IPS DF 4.7 (cell line): ENCODE results near the gene COQ8B.

Experiments
- DNase-seq: peaks from one replicate; pipeline ENCODE4 v3.0.0-alpha.2; 2013; ENCODE audit warnings: low spot score; ENCODE audit errors: extremely low read depth

The COQ8B gene

DNA sequence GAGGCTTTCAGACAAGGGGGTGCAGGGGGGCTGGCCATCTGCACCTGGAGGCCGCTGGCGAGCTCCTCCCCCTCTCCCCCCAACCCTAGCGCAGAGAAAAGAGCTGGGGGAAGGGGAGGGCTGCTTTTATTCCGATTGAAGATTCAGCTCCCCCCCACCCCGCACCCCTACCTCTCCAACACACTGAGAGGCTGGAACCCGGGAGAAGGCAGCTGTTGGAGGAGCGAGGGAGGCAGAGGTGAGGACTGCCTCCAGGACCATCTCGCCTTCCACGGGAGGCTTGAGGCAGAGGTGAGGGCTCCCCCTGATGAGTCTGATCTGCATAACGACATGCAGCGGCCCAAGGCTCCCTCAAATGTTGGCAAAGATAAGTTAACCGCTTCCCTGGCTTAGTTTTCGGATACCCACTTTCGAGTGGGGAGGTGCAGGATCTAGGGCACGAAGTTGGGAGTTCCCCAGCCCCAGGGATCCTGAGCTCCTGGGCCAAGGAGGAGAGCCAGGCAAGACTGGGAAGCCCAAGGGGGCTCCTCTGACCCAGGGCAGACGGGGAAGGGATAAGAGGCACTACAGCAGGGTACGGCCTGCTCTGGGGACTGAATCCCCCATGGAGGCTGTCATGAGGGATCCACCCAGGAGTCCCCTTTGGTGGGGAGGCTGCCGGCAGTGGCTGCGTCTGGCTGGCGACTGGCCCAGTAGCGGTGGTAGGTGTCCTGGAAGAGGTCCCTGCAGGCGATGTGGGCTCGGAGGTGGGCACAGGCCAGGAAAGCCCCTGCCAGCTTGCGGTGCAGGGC lies 25.1 kb downstream of the COQ8B start:
- no peak for DNase-seq

DNA sequence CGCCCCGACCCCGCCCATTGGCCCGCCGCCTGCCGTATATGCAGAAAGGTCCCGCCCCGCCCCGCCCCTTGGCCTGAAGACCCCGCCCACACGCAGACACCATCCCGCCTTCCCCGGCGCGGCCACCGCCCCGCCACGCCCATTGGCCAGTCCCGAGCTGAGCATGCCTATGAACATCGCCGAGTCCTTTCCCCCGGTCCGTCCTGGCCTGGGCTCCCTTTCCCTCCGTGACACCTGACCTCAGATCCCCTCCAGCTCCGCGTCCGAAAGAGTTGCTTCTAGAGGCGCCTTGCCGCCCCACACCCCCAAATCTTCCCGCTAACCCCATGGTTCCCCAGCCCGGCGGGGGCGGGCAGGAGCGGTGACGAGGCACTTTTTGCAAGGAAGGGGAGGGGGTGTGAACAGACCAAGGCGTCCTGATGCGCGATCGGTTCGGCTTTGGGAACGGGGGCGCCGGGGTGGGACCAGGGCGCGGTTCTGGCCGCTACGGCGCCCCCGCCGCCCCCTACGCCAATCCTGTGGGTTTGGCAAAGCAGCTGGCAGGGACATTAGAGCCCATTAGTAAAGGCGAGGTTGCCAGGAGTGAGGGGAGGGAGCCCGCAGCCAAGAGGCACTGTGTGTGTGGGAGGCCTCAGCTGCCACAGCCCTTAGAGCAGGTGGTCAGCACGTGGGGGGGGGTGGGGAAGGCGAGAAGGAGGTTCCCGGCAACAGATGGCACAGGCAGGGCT lies 25.8 kb downstream of the COQ8B start:
- no peak for DNase-seq

DNA sequence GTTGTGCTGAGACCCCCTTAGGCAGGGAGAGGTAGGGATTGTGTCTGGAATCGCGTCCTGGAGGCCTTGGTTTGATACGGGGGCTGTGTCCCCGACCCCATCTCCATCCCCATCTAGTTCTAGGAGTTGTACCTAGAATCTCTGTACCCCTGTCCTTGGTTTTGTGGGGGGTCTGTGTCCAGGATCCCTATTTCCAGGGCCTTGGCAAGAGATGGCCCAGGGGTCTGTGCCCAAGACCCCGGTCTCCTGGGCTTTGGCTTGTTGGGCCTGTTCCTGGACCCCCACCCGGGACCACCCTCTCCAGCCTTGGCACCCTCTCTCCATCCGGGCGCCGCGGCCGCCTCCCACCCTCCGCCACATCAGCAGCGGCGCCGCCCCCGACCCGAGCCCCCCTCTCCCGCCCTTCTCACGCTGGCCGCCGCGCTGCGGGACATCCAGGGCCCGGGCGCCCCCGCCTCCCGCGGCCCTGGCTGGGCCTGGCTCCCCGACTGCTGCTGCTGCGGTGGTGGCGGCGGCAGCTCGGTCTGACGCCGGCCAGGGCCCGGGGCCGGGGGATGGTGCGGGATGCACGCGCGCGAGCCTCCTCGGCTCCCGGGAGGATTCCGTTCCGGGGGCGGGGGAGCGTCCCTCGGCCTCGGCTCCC lies 26.5 kb downstream of the COQ8B start, which contains the start of gene NUMBL:
NUMBL (minus strand) TSS at position 602 of the 643 bp plus-strand sequence; CDS start at position 434, 168 bp downstream.
- DNase-seq = no peak

DNA sequence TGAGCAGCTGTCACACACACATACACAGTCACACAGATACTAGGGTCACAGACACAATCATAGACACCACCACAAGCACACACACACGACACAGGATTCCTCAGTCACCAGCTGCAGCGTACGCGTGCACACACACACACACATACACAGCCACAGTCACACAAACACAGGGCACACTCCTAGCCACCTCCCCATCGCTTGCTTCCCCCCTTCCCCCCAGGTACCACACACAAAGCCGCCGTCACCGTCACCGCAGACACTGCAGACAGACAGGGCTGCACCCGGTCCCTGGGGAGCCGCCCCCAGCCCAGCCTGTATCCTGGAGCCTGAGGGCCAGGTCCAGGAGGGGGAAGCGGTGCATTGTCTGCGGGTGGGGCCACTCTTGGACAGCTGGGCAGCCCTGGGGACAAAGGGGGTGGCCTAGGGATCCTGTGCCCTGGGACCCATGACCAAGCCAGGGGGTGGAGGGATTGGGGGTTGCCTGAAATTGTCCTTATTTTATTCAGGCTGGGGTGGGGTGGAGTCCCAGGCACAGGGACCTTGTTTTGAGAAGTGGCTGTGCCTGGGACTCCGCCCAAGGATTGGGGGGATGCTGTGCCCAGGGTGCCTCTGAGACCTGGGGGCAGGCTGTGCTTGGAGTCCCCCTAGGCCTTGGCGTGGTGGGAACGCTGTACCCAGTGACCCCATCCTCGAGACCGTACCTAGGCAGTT lies 27.2 kb downstream of the COQ8B start:
- no peak for DNase-seq

DNA sequence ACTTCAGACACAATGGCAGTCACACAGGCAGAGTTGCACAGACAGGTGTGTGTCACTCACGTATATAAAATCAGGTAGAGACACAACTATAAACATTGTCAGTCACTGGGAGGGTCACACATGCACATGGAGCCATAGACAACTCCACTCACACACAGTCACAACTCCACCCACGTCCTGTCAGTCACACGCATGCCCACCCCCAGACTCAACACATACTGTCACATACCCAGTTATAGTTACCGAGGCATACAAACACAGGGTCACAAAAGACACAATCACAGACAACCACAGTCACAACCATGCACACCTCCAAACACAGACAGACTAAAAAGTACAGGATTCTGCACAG lies 27.7 kb downstream of the COQ8B start:
- no peak for DNase-seq

DNA sequence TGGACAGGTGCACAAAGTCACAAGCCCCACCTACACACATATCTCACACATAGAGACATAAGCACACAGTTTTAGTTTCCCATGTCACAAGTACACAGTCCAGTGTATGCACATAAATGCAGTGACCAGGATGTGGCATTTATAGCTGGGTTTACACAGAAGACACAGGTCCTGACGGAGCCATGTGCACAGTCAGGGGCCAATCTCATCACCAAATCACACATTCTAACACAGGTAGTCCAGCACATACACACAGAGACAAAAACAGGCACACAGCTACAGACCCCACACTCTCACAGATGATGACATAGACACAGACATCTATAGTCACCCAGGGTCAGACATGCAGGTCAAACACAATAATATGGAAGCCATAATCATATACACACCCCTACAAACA lies 28.4 kb downstream of the COQ8B start:
- DNase-seq = no peak

DNA sequence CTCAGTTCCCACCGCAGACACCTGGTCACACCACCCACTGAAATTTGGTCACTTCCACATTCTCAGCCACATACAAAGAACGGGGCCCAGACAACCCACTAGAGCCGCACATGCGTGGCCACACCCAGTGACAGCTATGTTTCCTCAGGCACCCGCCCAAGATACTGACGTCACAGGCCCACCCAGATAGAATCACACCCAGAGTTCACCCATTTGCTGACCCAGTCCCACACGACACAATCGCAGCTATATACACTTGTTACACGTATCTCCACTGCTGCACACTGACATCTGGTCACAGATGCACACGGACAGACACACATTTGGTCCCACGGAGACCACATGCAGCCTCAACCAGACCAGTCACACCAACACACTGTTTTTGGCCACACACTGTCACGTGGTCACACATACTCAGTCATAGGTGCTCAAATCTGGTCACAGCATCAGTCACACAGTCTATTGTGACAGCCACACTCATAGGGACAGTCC lies 29.1 kb downstream of the COQ8B start:
- no peak for DNase-seq

DNA sequence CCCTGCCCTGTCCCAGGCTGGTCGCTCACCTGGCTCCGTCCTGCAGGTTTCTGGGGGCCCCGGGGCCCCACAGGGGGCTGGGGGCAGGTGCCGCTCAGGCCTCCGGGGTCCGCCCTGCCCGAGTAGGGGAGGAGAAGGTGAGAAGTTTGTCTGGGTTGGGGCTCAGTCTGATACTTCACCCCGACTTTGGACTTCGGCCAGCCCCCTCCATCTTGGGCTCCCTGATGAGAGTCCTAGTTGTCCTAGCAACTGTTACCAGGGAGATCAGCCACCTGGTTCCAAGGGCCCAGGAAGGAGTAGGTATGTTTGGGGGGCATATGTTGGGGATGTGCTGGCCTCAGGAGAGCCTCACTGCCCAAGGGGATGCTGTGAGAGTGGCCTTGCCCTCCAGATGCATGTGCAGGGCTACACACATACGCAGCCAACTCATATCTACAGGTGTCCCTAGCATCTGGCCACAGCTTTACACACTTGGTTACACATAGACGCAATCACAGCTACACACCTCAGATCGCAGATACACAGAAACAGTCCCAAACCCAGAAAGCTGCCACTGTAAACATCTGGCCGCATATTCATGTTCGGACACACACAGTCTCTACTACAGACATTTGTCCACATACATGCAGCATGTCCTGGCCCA lies 29.7 kb downstream of the COQ8B start:
- no peak for DNase-seq

DNA sequence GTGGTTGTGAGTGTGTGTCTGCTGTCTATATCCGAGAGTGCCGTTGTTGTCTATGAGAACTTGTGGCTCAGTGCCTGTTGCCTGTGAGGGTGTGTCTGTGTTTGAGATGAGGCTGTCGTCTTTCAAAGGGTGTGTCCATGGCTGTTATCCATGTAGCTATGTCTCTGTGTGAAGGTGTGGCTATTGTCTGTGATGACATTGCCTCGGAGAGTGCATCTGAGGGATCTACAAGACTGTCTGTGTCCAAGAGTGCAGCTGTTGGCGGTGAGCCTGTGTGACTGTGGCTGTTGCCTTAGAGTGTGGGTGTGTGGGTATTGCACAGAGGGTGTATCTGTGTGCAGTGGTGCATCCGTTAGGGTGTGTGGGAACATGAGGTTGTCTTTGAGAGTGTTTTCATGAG lies 31.1 kb downstream of the COQ8B start:
- no peak for DNase-seq

DNA sequence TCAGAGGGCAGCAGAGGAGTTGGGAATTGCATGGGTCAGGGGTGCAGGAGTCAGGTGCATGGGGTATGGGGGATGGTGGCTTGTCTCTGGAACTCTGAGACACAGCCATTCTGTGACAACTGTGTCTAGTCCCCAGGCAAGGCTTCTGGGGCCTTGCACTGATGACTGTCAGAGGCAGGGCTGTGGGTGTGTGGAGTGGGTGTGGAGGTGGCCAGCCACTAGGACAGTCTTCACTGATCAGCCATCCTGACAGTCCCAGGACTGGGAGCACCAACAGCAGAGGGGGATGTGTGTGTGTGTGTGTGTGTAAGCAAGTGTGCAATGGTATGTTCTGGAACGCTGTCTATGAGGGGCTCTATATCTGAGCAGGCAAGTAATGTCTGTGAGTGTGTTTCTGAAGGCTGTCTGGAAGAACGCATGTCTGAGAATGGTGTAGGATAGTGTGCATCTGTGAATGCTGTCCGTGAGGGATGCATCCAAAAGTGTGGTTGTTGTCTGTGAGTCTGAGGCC lies 31.6 kb downstream of the COQ8B start:
- DNase-seq = no peak

DNA sequence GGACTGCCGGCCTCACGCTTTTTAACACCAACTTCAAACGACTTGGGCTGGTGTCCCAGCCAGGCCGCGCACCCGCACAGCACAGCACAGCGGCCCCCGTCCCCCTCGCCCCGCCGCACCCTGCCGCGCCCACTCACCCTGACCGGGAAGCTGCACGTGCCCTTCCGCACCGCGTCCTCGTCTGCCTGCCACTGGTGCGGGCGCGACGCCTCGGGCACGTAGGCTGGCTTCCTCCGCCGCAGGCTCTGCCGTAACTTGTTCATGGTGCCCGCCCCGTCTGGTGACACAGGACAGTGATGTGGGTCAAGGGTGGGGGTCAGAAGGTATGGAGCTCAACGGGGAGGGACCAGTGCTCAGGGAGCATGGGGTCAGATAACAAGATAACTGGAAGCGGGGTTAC lies 32.4 kb downstream of the COQ8B start:
- no peak for DNase-seq

DNA sequence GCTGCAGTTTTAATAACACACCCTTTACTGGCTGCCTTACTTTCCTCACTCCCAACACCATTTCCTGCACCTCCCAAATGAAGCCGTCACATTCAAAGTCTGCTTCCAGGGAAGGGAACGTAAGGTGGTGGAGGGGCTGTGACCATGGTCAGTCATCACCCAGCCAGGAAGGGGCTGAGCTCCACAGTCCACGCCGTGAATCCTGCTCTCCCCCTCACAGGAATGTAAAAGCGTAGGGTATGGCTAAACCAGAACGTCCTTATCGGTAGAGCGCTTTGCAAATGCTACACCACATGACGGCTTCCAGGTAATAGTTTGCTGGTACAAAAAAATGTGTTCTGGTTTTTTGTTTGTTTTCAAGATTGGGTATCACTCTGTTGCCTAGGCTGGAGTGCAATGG lies 33.2 kb downstream of the COQ8B start:
- DNase-seq = no peak

DNA sequence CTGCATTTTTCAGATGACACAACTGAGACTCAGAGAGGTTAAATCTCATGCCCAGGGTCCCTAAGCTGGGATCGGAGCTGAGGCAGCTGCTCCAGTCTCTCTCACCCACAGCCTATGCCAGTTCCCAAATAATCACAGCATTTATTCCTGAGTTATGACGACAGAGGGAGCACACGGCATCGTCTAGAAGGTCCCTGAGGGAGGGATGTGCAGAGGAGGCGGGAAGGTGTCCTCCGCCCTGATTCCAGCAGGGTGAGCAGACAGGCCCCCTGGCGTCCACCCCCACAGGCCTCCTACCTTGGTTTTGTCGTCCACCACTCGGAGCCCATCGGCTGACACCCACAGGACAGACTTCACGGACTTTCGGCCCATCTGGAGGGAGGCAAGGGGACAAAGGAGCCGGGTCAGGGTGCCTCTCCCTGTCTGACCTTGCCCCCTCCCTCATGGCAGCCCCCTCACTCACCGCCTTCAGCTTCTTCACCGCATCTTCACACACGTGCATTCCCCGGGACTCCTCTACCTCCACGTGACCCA lies 34.2 kb downstream of the COQ8B start:
- DNase-seq = no peak

DNA sequence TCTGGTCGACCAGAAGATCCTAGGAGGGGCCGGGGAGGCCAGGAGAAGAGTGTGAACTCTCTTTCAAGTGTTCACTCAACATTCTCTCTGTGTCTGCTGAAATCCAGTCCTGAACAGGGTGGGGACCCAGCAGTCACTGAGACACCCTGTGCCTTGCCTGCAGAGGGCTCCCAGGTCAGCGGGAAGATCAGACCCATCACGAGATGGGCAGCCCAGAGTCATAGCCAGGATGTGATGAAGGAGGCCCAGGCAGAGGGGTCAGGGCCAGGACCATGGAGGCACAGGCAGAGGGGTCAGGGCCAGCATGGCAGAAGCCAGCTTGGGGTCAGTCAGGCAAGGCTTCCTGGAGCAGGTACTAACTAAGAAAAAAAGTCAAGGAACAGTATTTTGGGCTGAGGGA lies 35.6 kb downstream of the COQ8B start:
- no peak for DNase-seq

DNA sequence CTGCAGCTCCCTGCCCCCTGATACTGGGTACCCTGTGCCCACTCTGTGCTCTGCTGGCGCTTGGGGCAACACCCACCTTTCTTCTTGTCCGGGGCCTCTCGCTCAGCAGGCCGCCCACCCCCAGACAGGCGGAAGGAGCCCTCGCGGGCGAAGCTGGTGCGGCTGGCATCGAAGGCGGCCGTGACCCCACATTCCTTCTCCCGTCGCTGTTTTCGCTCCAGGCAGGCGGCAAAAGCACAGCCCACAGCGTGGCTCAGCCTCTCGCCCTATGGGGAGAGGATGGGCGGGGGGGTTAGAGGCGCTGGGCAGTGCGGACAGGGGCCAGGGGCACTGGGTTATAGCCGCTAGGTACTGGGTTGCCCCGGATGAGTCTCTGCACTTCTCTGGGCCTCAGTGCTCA lies 39.5 kb downstream of the COQ8B start:
- no peak for DNase-seq

DNA sequence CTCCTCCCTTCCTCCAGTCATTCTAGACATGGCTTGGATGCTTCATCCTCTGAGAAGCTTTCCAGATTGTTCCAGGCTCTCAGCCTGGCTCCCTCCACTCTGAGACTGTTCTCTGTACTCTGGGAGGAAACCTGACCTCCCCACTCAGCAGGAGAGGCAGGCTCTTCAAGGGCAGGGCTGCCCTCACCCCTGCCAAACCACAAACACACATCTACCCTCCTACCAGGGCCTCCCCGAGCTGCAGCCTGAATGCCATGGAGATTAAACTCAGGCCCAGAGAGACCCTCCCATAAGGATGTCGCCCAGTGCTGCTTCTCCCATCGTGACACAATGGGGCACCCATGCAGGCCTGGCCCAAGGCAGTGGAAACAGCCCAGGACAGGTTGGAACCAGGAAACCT lies 42.4 kb downstream of the COQ8B start:
- no peak for DNase-seq

DNA sequence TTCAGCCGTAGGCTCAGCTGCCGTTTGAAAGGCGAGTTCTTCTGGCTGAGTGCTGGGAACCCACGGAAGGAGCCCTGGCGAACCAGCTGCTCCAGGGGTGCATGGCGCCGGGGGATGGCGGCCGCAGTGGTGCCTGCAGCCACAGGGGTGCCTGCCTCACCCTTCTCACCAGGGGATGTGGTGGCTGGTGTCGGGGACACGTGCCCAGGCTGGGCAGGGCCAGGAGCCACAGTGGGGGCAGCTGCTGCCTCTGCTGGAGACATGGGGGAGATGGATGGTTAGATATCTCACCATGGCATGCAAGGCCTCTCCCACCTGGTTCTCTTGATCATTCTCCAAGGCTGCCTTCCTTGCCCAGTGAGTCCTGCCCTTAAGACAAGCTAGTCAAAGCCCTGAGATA lies 43.3 kb downstream of the COQ8B start:
- DNase-seq = no peak

DNA sequence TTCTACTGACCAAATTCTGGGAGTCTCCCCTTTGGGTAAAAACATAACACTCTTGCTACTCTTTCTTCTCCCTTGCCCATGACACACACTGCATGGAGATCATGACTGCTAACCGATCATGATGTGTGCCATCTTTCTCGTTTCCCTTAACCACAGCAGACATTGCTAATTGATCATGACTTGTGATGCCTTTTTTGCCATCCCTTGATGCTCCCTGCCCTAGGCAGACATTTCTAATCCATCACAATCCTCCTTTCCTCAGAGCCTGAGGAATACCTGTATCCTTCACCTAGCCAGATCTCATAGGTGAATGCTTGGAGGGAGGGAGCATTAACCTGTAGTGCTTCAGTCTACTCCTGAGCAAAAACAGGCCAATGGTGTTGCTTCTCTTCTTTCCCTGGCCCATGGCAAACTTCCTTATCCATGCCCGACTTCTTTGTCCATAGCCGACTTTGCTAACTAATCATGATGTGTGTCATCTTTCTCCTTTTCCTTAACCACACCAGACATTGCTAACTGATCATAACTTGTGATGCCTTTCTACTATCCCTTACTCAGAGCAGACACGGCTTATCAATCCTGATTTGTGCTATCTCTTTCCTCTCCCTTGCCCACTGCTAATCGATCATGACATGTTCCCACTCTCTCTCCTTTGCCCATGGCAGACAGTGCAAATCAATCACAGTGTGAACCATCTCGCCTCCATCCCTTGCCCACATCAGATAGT lies 44.0 kb downstream of the COQ8B start:
- no peak for DNase-seq

DNA sequence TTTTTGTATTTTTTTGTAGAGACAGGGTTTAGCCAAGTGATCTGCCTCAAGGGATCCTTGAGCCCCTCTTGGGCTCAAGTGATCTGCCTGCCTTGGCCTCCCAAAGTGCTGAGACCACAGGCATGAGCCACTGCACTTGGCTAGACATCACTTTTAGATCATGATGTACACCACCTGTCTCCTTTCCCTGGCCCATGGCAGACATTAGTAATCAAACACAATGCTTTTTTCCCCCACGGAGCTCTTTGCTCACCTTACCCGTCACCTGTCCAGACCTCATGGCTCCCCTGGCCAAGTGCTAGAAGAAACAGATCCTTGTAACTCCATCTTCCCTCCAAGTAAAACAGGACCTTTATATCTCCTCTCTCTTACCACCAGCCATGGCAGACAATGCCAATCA lies 44.6 kb downstream of the COQ8B start:
- no peak for DNase-seq

DNA sequence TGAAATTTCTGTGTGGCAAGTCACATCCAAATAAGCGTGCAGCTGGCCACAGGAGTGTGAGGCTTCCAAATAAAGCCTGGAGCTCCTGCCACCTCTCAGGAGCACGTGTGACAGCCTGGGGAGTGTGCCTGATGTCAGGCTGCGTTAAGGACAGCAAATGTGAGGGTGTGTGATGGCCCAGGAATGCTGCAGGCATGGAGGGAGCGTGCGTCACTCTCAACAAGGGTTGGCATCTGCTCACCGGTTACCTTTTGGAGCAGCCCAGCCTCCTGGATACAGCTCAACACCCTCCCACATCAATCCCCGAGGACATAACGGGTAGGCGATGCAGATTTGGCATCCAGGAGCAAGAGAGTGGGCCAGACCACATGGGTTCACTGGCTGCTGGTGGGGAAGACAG lies 45.3 kb downstream of the COQ8B start:
- DNase-seq = no peak
